ENCODE data around the gene CD300LD. TPM values are rescaled to one million over a fixed set of nuclear protein-coding genes. Genes with fewer than 3 reads are reported as not detected.
A peak's percentile ranks its signal among the peaks of the same experiment; 100 is the strongest.
"Not testable (repeated sequence)": the region's sequence is repeated elsewhere in the genome, so short reads cannot be mapped to it uniquely, and the experiment has no call there.

CD300LD gene
- not detected in 2 replicates for total RNA-seq (2014; rRNA removed; shearing (Covaris generic))
- polyA plus RNA-seq (2015; cell fraction: cytosol; rRNA removed), result not detected in 2 replicates
- polyA plus RNA-seq (2015; cell fraction: nucleus; rRNA removed), result not detected in 2 replicates

GRCh38 chr17:74592087-74592990, at the start of gene CD300LD:
Gene CD300LD, minus strand, starts transcription at chr17:74592283. Its CDS starts 81 bp downstream, at chr17:74592202.
- DNase-seq (ENCODE audit: low read depth, low spot score), result no peak
- in situ Hi-C loops (cut with HindIII; ENCODE audit: low pct_unique_long_range_greater_than_20kb, low sequenced_read_pairs), result no loop called here

- in situ Hi-C loops (cut with HindIII; ENCODE audit: low pct_unique_long_range_greater_than_20kb, low sequenced_read_pairs), result no loop called here
- no peak for DNase-seq (ENCODE audit: low read depth, low spot score)
These were observed 49.3 kb upstream of the CD300LD start for GRCh38 chr17:74641224-74641957.

GRCh38 chr17:74639704-74640151, 47.6 kb upstream of the CD300LD start:
- in situ Hi-C loops (cut with HindIII; ENCODE audit: low pct_unique_long_range_greater_than_20kb, low sequenced_read_pairs), result no loop called here
- DNase-seq (ENCODE audit: low read depth, low spot score), result peak; percentile 55

- DNase-seq (ENCODE audit: low read depth, low spot score), result no peak
- in situ Hi-C loops (cut with HindIII; ENCODE audit: low pct_unique_long_range_greater_than_20kb, low sequenced_read_pairs), result no loop called here
These were observed 45.8 kb upstream of the CD300LD start for GRCh38 chr17:74637926-74638325.

- in situ Hi-C loops (cut with HindIII; ENCODE audit: low pct_unique_long_range_greater_than_20kb, low sequenced_read_pairs), result no loop called here
- DNase-seq (ENCODE audit: low read depth, low spot score), result no peak
These were observed 45.2 kb upstream of the CD300LD start for GRCh38 chr17:74637265-74637664.

- in situ Hi-C loops (cut with HindIII; ENCODE audit: low pct_unique_long_range_greater_than_20kb, low sequenced_read_pairs); DNase-seq (ENCODE audit: low read depth, low spot score): not testable (repeated sequence)
These were observed 44.5 kb upstream of the CD300LD start for GRCh38 chr17:74636541-74637085.

- in situ Hi-C loops (cut with HindIII; ENCODE audit: low pct_unique_long_range_greater_than_20kb, low sequenced_read_pairs), result no loop called here
- no peak for DNase-seq (ENCODE audit: low read depth, low spot score)
These were observed 43.3 kb upstream of the CD300LD start for GRCh38 chr17:74635418-74635817.

- in situ Hi-C loops (cut with HindIII; ENCODE audit: low pct_unique_long_range_greater_than_20kb, low sequenced_read_pairs), result no loop called here
- DNase-seq (ENCODE audit: low read depth, low spot score), result no peak
These were observed 41.2 kb upstream of the CD300LD start for GRCh38 chr17:74633326-74633725.

GRCh38 chr17:74632617-74633016, 40.5 kb upstream of the CD300LD start:
- in situ Hi-C loops (cut with HindIII; ENCODE audit: low pct_unique_long_range_greater_than_20kb, low sequenced_read_pairs), result no loop called here

GRCh38 chr17:74631468-74632450, 39.7 kb upstream of the CD300LD start:
- in situ Hi-C loops (cut with HindIII; ENCODE audit: low pct_unique_long_range_greater_than_20kb, low sequenced_read_pairs), result no loop called here

More at GRCh38 chr17:74632617-74633016, 40.5 kb upstream of the CD300LD start:
- DNase-seq (ENCODE audit: low read depth, low spot score), result no peak

GRCh38 chr17:74630251-74630650, 38.2 kb upstream of the CD300LD start:
- DNase-seq (ENCODE audit: low read depth, low spot score); in situ Hi-C loops (cut with HindIII; ENCODE audit: low pct_unique_long_range_greater_than_20kb, low sequenced_read_pairs): not testable (repeated sequence)

More at GRCh38 chr17:74631468-74632450, 39.7 kb upstream of the CD300LD start:
- DNase-seq (ENCODE audit: low read depth, low spot score), result no peak

GRCh38 chr17:74625661-74626060, 33.6 kb upstream of the CD300LD start:
- no peak for DNase-seq (ENCODE audit: low read depth, low spot score)
- in situ Hi-C loops (cut with HindIII; ENCODE audit: low pct_unique_long_range_greater_than_20kb, low sequenced_read_pairs), result no loop called here

- in situ Hi-C loops (cut with HindIII; ENCODE audit: low pct_unique_long_range_greater_than_20kb, low sequenced_read_pairs), result no loop called here
These were observed 32.0 kb upstream of the CD300LD start for GRCh38 chr17:74624131-74624530.

GRCh38 chr17:74623693-74624093, 31.6 kb upstream of the CD300LD start, which contains the start of gene CD300E:
Gene CD300E, minus strand, starts transcription at chr17:74623738. Its CDS starts 117 bp downstream, at chr17:74623621.
- in situ Hi-C loops (cut with HindIII; ENCODE audit: low pct_unique_long_range_greater_than_20kb, low sequenced_read_pairs), result no loop called here
- peak; percentile 37 for DNase-seq (ENCODE audit: low read depth, low spot score)

More at GRCh38 chr17:74624131-74624530, 32.0 kb upstream of the CD300LD start:
- DNase-seq (ENCODE audit: low read depth, low spot score), result no peak

GRCh38 chr17:74619077-74619673, 27.1 kb upstream of the CD300LD start:
- in situ Hi-C loops (cut with HindIII; ENCODE audit: low pct_unique_long_range_greater_than_20kb, low sequenced_read_pairs), result no loop called here

GRCh38 chr17:74618451-74618850, 26.4 kb upstream of the CD300LD start:
- no peak for DNase-seq (ENCODE audit: low read depth, low spot score)
- in situ Hi-C loops (cut with HindIII; ENCODE audit: low pct_unique_long_range_greater_than_20kb, low sequenced_read_pairs), result no loop called here

More at GRCh38 chr17:74619077-74619673, 27.1 kb upstream of the CD300LD start:
- DNase-seq (ENCODE audit: low read depth, low spot score), result no peak

All from SK-MEL-5 (cell line).